Dedifferentiated amniotic fluid mesenchymal stem cell (primary cell): ENCODE measurements around the gene SPA17.
A peak's percentile ranks its signal among the peaks of the same experiment; 100 is the strongest.

Experiments
- DNase-seq: peaks from one replicate; pipeline ENCODE4 v3.0.0-alpha.2; 2016; ENCODE audit errors: extremely low spot score

SPA17 gene

DNA sequence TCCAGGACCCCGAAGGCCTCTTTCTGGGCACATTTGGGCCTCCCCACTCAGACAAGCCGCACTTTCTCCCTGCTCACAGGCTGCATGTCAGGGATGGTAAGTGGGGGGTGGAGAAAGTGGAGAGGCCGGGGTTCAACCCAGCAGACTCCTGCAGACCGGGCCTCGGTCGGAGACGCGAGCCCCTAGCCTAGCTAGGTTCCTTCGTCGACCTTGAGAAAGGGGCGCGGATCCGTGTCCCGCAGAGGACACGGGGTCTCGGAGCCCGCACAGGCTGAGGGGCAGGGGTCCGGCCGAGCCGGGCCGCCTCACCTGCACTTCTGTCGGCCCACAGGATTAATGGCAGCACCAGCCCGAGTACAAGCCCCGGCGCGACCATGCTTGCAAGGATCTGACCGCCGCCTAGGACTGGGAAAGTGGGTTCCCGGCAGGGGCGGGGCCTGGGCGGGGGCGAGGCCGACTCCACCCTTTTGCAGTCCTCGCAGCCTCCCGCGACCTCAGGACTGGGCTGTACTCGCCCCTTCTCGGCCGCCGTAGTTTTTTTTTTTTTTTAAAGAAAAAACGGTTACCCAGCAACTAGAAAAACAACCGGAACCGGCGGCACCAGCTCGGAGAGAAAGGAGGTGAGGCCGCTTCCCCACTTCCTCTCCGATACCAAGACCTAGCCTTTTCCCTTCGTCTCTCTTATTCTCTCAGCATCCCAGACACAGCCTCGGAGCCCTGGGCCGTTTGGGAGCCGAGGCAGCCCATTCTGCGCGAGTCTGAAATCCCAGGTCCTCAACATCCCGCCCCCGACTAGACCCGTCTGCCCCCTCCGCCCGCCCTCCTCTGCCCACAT, at the start of gene SPA17, which contains the start of gene SIAE:
TSS of gene SPA17 (plus strand) at position 572 of the 835 bp plus-strand sequence. CDS start 1,361 bp downstream, outside the sequence.
TSS of gene SIAE (minus strand) at position 407 of the 835 bp plus-strand sequence. CDS start at position 376, 31 bp downstream.
- peak; percentile 86 for DNase-seq

DNA sequence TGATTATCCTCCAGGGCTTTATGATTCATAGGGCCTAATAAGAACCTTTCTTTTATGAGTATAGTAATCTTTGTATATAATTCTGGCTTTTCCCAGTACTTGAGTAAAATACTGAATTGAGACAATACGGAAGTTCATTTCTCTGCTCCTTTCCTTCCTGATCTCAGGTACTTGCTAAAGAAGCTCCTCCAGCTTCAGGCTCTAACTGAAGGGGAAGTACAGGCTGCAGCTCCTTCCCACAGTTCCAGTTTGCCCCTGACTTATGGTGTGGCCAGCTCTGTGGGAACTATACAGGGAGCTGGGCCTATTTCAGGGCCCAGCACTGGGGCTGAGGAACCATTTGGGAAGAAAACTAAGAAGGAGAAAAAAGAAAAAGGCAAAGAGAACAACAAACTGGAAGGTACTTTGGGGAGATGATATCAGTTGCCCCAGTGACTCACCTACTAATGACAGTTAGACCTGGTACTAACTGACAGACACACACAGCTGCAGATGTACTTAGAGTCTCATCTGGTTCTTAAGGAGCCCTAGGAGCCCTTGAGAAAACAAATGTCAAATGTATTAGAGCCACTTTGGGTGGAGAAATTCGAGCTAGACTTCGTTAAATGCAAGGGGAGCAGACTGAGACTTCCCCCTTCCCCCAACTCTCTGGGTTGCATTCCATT, 48.1 kb upstream of the SPA17 start:
- no peak for DNase-seq

DNA sequence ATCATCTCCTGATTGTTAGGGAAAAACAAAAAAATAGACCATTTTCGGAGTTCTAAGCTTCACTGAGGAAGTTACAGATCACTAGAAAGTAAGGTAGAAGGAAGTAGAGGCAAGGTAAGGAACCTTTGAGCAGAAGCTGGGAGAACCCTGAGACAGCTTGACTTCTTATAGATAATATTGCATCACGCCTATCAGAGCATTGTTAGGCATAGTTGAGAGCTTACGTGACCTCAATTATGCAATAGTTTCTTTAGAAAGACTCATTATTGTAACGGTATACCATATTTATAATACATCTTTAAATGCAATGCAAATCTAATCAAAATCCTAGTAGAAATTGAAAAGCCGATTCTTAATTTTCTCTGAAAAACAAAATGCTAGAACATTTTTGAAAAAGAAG, 46.2 kb upstream of the SPA17 start:
- no peak for DNase-seq

DNA sequence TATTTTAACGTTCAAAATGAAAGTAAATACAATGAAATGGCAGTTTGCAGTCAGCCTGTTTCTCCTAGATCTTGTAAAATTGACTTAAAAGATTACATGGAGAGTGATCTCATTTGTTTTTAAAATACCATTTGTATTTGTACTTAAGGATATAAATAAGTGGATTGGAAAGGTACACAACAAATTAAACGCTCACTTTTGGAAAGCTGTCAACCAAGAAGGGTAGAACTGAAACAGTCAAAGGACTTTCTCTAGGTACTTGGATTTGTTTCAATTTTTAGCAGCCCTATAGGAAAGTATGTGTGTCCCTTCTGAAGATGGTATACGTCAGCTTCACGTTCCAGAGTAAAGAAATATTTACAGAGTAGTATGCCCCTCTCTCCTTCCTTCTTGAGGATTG, 43.7 kb upstream of the SPA17 start:
- DNase-seq, result no peak

DNA sequence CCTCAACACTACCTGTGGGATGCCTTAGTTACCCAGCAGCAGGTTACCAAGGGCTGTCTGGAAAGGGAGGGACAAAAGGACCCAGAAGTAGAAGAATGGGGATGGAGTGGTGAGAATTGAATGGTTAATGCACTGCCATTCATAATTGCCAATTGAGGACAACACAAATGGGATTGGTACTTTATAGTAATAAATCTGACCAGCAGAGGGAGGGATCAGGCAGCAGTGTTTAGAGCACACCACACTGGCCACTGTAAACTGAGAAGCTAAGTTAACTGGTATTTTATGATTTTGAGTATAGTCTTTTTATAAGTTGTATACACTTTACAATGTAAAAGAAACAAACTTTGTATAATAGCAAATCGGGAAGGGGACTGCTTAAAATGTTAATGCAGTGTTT, 40.3 kb upstream of the SPA17 start:
- DNase-seq, result no peak

DNA sequence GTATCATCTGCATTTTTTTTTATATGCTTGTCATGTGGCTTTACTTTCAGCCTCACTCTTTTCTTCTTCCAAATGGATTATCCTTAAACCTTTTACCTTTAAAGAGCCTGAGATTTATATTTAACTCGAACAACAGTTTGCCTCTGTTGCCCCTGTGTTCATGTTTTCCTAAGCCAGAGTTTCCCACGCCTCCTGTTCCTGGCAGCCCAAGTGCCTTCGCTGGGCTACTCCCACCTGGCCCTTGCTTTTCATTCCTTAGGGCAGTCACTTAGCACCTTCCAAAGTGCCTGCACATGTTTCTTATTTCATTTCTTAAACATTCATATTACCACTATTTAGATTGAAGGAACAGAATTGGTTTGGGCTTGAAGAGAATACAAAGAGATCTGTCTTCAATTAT, 37.8 kb upstream of the SPA17 start:
- DNase-seq, result no peak

DNA sequence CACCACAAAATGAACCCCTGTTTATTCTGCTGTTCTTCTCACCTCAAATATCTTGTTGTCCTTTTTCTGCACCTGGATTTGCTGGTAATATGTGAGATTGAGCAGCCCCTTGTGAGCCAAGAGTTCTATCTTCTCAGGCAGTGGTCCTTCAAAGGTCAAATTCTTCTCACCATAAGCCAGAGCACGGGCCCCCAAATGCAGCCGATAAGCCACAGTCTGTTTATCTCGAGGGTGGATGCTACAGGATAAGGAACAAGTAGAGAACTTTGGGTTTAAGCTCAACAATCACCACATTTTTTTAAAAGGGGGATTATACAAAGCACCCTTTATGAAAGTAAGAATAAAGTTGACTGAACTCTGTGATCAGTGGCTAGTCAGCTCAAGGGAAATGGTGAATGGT, 35.2 kb upstream of the SPA17 start:
- no peak for DNase-seq

DNA sequence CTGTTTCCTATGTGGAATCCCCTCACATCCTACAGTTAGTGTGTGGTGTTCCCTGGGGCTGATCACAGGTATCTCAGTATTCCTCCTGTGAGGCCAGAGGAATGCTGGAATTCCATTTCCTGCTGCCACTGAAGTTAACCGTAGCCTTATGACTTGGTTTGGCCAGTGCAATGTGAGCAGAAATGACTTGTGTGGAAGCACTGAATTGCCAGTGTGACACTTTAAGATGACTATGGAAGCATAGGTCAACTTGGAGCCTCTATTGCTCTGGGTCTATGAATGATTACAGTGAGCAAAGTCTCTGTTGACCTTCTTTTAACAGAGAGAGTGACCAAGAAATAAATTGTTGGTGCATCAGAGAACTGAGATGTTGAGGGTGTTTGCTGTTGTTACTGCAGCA, 34.5 kb upstream of the SPA17 start:
- DNase-seq, result no peak

DNA sequence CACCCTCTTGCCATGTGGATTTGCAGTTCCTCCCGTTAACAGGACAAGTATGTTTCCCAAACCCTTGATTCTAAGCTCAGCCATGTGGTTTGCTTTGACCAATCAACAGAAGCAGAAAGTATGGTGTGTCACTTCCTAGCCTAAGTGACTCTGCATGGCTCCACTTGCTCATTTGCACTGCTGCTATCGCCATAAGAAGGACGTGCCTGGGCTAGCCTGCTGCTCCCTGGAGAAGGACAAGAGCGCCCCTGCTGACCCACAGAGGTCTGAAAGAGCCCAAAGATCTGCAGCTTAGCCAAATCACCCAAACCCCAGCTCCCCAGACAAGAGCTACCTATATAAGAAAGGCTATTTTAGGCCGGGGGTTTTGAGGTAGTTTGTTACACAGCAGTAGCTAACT, 33.0 kb upstream of the SPA17 start:
- no peak for DNase-seq

DNA sequence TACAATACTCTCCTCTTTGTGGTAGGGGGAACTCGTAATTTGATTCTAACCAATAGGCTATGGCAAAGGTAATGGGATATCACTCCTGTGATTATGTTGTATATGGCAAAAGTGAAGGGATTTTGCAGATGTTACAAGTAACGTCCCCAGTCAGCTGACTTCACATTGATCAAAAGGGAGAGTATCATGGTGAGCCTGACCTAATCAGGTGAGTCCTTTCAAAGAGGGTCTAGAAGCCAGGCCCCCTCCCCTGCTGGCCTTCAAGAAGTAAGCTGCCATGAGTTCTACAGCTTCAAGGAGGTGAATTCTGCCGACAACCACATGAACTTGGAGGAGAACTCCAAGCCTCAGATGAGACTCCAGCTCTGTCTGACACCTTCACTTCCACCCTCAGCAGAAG, 31.1 kb upstream of the SPA17 start:
- no peak for DNase-seq

DNA sequence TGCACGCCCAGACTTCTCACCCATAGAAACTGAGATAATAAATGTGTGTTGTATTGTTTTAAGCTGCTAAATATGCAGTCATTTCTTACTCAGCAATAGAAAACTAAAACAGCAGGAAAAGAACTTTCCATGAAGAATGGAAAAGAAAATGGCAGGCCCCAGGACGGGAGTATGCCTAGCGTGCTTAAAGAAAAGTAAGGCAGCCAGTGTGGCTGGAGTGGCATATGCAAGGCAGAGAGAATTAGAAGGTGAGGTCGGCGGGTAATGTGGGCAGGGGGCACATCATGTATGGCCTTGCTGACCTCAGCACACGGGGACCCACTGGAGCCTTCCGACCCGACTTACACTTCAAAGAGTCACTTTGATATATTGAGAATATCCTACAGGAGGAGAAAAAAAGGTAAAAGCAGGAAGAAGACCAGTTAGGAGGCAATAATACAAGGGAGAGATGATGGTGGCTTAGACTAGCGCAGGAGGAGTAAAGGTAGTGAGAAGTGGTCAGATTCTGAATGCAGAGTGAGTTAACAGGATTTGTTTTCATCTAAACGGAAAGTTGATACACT, 30.6 kb upstream of the SPA17 start:
- DNase-seq, result no peak

DNA sequence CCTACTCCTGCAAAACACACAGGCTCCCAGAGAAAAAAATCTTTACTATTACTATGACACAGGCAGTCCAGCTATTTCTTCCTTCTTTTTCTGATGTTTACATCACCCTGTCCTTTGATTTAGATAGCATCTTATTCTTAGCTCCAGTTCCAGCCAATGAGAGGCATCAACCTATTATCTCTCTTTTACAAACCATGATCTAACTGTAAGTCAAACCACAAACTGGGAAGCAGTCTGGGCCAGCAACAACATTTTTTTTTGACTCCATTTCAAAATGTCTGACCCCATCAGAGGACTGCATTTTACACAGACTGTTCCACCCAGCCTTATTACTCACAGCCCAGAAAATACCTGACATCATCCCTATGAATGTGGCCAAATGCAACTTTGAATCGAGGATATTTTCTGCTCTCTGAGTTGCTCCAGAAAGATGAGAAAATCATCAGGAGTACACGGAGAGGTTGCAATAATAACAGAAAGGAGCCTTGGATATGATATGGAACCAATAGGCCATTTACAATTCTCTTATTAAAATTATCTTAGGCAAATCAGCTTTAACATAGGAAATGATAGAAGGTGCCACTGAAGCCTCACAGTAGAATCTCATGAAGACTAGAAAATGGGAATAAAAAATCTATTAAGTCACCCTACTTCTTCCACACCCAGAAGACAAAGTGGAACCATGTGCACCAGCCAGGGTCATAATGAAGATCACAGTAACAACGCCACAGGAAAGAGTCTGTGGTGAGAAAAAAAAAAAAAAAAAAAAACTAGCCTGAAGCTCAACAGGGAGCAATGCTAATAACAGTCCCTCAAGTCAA, 29.9 kb upstream of the SPA17 start:
- peak; percentile 86 for DNase-seq

DNA sequence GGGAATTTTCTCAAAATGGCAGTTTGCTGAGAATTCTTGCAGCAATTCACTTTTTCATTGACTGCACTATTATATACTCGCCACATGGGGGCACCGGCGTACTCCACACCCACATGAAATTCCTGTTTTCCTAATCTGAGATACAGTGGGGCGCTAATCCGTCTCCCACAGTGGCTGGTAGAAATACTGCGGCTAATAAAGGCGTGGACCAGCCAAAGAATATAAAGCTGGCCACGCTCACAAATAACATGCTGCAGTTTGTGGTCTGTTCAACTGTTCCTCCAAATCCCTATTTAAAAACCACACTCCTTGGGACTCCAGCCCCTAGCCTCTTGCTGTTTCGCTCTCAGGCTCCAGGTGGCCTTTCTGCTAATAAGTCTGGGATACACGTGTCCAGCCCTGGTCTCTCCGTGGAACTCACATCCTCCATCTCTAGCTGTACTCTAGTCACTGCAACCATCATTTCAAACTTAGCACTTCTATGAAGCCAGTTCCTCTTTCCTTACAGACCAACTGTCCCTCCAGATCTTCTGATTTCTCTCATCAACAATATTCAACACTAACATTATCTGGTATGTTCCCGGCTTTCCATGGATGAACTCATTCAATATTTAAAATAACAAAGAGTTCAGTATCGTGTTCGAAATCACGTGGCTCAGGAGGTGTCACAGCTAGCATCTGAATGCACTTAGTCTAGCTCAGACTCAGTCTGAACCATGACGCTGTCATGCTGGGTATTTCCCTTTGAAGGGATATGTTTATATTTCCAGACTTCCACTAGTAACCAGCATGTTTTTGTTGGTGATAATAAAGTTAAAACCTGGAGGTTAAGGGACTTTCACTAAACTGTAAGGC, 29.1 kb upstream of the SPA17 start:
- peak; percentile 69 for DNase-seq

DNA sequence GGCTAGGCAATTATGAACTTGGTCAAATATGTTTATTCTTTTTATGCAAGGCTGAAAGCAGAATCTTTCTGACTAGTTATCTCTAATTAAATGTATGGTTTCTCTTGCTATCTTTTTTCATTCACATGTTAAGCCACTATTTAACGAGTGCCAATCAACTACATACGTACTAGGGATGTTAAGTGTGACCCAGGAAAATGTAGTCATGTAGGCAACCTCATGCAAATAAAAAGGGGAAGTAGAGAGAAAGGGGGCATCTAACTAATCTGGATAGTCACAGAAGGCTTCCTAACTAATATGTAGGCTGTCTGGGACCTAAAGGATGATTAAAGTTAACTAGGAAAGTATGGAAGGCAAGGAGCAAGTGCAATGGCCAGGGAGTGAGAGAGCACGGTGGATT, 27.6 kb upstream of the SPA17 start:
- no peak for DNase-seq

DNA sequence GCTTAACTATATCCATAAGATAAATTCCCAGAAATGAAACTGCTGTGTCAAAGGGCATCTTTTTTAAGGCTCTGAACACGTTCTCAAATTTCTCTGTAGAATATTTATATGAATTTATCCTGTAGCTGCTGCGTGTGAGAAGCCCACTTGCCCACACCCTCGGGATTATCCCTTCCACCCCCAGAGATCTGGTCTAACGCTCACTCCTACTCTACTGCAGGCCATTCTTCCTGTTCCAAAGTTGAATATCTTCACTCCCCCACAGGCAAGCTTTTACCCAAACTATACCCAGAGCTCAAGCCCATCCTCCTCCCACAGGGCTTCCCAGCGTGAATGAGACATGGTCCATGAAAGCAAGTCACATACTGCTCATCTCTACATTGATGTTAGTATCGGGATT, 25.1 kb upstream of the SPA17 start:
- DNase-seq, result no peak

DNA sequence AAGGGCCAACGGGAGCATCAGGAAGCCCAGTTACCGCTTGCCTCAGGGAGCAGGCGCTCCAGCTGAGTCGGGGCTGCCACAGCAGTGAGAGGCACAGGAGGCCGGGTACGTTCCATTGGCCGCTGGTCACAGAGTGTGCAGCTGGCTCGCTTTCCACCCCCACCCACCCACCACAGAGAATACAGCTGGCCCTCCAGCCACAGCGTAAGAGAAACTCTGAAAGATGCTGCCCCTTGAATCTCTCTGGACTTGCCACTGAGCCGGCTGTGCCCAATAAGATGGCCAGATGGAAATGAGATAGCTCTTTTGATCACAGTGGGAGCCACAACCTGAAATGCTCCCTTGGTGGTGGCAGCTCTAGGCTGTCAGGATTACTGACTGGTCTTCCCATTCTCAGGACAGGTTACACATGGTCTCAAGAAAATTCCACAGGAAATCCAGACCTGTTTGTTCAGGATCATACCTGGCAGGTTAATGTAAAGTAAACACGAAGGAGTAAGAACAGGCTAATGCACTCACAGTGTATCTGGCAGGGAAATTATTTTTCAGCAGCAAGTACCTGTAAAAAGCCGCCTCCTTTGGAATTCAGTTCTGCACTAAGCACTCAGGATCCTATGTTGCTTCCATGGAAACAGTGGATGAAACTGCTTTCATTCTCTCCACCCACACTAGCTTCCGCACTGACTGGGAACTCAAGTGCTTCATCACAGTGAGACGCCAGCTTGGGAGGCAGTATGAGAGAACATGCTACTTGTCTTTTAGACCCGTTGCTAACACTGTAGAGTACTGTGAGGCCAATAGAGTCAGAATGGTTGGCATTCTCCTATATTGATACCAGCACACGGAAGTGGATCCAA, 16.7 kb upstream of the SPA17 start:
- DNase-seq, result no peak

DNA sequence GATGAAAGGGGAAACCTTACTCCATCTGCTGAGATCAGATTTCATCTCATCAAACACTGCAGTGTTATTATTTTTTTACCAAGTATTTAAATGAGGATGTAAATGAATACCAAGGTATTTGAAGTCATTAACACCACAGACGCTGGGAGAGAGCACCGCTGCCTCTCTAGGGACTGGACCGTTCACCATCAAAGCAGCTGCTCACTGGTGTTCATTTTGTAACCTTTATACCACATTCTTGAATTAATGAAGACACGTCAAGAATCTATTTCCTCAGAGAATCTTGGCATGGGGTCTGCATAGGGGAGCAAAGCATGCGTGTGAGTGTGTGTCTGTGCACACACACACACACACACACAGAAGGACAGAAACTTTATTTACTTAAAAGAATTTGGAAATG, 15.8 kb upstream of the SPA17 start:
- DNase-seq, result no peak

DNA sequence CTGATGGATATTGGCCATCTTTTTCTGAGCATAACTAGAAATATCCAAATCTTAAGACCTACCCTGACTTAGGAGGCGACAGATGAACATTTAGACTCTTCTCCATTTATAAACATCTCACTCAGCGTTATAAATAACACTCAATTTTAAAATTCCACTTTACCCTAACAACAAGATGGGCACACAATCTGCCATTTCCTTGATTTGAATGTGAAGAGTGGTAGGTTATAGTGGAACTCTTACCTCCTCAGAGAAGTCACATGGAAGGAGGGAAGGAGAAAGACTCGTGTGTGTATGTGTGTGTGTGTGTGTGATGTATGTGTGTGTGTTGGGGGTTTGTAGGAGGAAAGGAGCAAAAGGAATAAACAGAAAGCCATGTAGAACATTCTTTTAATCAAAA, 15.2 kb upstream of the SPA17 start:
- DNase-seq, result no peak

DNA sequence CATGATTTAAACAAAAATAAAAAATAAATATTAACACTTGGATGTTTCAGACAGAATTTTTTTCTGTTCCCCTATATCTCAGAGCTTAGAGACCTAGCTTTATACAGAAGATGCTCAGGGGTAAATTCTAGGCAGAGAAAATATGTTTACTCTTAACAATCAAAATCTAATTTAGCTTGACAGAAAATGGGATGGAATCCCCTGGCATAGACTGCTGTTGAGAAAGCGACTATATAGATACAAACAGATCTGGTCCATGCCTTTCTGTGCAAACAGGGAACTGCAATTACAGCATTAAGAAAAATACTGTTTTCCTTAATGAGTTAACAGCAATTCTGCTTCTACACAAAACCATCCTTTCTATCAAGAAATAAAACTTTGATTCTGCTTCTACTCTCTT, 14.7 kb upstream of the SPA17 start:
- no peak for DNase-seq

DNA sequence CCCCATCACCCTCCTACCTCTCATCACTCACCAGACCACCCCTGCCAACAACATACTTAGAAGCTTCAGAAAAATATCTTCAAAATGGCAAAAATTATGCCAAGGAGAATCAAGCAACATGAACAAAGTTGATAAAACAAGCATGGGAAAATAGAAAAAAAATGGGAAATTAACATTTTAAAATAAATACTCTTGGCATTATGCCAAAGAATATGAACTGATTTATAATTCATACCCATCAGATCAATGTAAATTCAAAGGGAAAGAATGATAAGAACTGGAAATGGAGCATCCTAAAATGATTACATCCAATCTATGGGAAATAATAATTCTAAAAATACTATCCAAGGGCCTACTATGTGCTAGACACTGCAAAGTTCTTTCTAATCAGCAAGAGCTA, 12.2 kb upstream of the SPA17 start:
- DNase-seq, result no peak
